Cardiac septum (tissue), 1 donor: ENCODE results near the gene C1QTNF9B. TPM values are rescaled to one million over a fixed set of nuclear protein-coding genes. Genes with fewer than 3 reads are reported as not detected.

ENCODE experiments used
- total RNA-seq: library from RNA; stranded (reverse); fragmentation: NEBNext Ultra II Directional; extraction: Animal tissue kit (Norgen Biotek cat#: 25700); gene quantifications from one replicate; pipeline ENCODE4 v1.2.1, GENCODE V29; 2021
- donor health status: DM: no; HTN: no; CAD: no.

The C1QTNF9B gene
- total RNA-seq, 1 donor from 2014 or later = 0.48 TPM

Other genes starting within 250 kb of the C1QTNF9B start
- gene MIPEP, start 8.1 kb downstream of the C1QTNF9B start, total RNA-seq = 30.4 TPM